ENCODE data around the gene PNMA8C.

DNA sequence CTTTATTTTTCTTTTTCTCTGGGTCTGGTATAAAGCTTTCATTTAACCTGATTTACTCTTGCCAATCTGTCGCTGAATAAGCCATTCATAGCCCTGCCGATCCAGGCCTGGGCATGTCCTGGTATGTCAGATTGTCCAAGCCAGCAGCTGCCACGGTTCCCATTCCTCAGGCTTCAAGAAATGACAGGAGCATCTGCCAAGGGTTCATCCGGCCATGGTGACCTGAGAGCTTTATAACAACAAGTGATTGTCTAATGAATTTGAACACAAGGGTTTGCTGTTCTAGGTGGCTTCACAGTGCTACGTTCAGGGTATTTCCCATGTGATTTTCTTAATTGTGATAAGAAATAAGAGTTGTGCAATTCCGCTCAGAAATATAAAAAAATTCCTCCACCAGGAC lies 22.6 kb upstream of the PNMA8C start:
- no peak for TF ChIP-seq POLR2AphosphoS5 (IDR thresholded peaks at IDR 0.05)
- TF ChIP-seq, protein P1, sequence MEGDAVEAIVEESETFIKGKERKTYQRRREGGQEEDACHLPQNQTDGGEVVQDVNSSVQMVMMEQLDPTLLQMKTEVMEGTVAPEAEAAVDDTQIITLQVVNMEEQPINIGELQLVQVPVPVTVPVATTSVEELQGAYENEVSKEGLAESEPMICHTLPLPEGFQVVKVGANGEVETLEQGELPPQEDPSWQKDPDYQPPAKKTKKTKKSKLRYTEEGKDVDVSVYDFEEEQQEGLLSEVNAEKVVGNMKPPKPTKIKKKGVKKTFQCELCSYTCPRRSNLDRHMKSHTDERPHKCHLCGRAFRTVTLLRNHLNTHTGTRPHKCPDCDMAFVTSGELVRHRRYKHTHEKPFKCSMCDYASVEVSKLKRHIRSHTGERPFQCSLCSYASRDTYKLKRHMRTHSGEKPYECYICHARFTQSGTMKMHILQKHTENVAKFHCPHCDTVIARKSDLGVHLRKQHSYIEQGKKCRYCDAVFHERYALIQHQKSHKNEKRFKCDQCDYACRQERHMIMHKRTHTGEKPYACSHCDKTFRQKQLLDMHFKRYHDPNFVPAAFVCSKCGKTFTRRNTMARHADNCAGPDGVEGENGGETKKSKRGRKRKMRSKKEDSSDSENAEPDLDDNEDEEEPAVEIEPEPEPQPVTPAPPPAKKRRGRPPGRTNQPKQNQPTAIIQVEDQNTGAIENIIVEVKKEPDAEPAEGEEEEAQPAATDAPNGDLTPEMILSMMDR (IDR thresholded peaks at IDR 0.05), result no peak
- TF ChIP-seq POLR2A (IDR thresholded peaks at IDR 0.05), result no peak
- TF ChIP-seq EP300 (IDR thresholded peaks at IDR 0.05), result no peak
